H1 (cell line): ENCODE data around the gene CASZ1. TPM values are rescaled to one million over a fixed set of nuclear protein-coding genes. Genes with fewer than 3 reads are reported as not detected.
A peak's percentile ranks its signal among the peaks of the same experiment; 100 is the strongest.

Source experiments
- CTCF ChIA-PET: fragments of 300-600 bp; sonication (Branson Sonifier 250); formaldehyde crosslinking; loops from one replicate; lab custom pipeline; 2021; ENCODE audit not compliant: partially characterized antibody; lab: Charles Lee
- POLR2A ChIA-PET: fragments of 300-600 bp; sonication (Branson Sonifier 250); formaldehyde crosslinking; loops from one replicate; lab custom pipeline; 2021; ENCODE audit warnings: inconsistent platforms; ENCODE audit not compliant: partially characterized antibody; lab: Charles Lee
- DNase-seq, 2 experiments: peaks; one replicate each; pipeline versions ENCODE4 v3.0.0 to v3.0.0-alpha.2; 2010 to 2022; ENCODE audit warnings: low spot score in 2 of 2, low read depth in 1 of 2, mixed read lengths in 1 of 2
- FAIRE-seq: peaks from 2 replicates; lab custom pipeline; 2011; peaks lifted over from hg19 to GRCh38; lab: Jason Lieb, UNC
- H2AFZ ChIP-seq: 2 replicates; pipeline ENCODE4 v1.8.1; 2012; ENCODE audit warnings: low read length, inconsistent platforms
- H2AK5ac ChIP-seq: 2 replicates; pipeline ENCODE4 v1.6.1; 2013; ENCODE audit warnings: low read depth, low read length
- H2BK120ac ChIP-seq: replicated peaks from 2 replicates; pipeline ENCODE3; 2013; ENCODE audit warnings: low read depth, low read length, inconsistent platforms
- H2BK12ac ChIP-seq: 2 replicates; pipeline ENCODE4 v1.6.1; 2013; ENCODE audit warnings: low read depth, low read length
- H2BK15ac ChIP-seq: 2 replicates; pipeline ENCODE4 v1.6.1; 2013; ENCODE audit warnings: low read length
- H2BK20ac ChIP-seq: 2 replicates; pipeline ENCODE4 v1.6.1; 2013; ENCODE audit warnings: low read length
- H2BK5ac ChIP-seq: 2 replicates; pipeline ENCODE4 v1.6.1; 2013; ENCODE audit warnings: low read depth, low read length
- H3K14ac ChIP-seq: 2 replicates; pipeline ENCODE4 v1.6.1; 2013; ENCODE audit warnings: inconsistent platforms; ENCODE audit not compliant: insufficient read length
- H3K18ac ChIP-seq: 2 replicates; pipeline ENCODE4 v1.6.1; 2013; ENCODE audit warnings: low read length; ENCODE audit errors: extremely low read depth
- H3K23ac ChIP-seq: 2 replicates; pipeline ENCODE4 v1.6.1; 2013; ENCODE audit warnings: inconsistent platforms; ENCODE audit not compliant: insufficient read length
- H3K23me2 ChIP-seq: 2 replicates; pipeline ENCODE4 v1.6.1; 2013; ENCODE audit warnings: low read depth, low read length
- H3K27ac ChIP-seq: 2 replicates; pipeline ENCODE4 v1.6.1; 2011; ENCODE audit warnings: low read depth, low read length, inconsistent platforms
- H3K27me3 ChIP-seq, 4 experiments: replicated peaks in 1 of 4; 1 replicate in 1 of 4; 2 replicates in 3 of 4; pipeline versions ENCODE4 v1.6.1 to v1.8.1; 2011 to 2013; ENCODE audit warnings: low read length in 3 of 4, mild to moderate bottlenecking in 3 of 4, inconsistent platforms in 2 of 4, mixed read lengths in 2 of 4, moderate library complexity in 1 of 4; ENCODE audit not compliant: control insufficient read depth in 3 of 4, insufficient read depth in 3 of 4; ENCODE audit errors: extremely low read depth in 1 of 4
- H3K36me3 ChIP-seq, 4 experiments: 2 replicates each; pipeline versions ENCODE4 v1.6.1 to v1.8.1; 2011 to 2013; ENCODE audit warnings: mild to moderate bottlenecking in 4 of 4, low read length in 3 of 4, moderate library complexity in 2 of 4, control low read depth in 1 of 4, inconsistent platforms in 1 of 4; ENCODE audit not compliant: insufficient read depth in 4 of 4, control insufficient read depth in 2 of 4
- H3K4ac ChIP-seq: replicated peaks from 2 replicates; pipeline ENCODE3; 2013; ENCODE audit warnings: low read length, low read depth, mixed read lengths, inconsistent platforms; ENCODE audit not compliant: insufficient read length
- H3K4me1 ChIP-seq, 4 experiments: replicated peaks in 1 of 4; 1 replicate in 1 of 4; 2 replicates in 3 of 4; pipeline versions ENCODE4 v1.6.1 to v1.8.1; 2011 to 2013; ENCODE audit warnings: low read length in 3 of 4, inconsistent platforms in 2 of 4, mixed read lengths in 1 of 4; ENCODE audit not compliant: insufficient read depth in 4 of 4, control insufficient read depth in 3 of 4
- H3K4me2 ChIP-seq, 2 experiments: 2 replicates each; pipeline versions ENCODE4 v1.6.1 to v1.8.1; 2011 to 2013; ENCODE audit warnings: low read depth in 2 of 2, low read length in 2 of 2, control low read depth in 1 of 2, inconsistent platforms in 1 of 2, mild to moderate bottlenecking in 1 of 2; ENCODE audit not compliant: insufficient read depth in 1 of 2
- H3K4me3 ChIP-seq, 4 experiments: fragments of 200-600, 300-600 bp in 1 of 4; sonication (generic), shearing (Covaris generic), sonication (Bioruptor Twin) in 1 of 4; 2 replicates each; pipeline versions ENCODE4 v1.5.1 to v1.8.1; 2011 to 2016; ENCODE audit warnings: low read length in 4 of 4, low read depth in 3 of 4, control low read depth in 2 of 4, inconsistent platforms in 2 of 4, mild to moderate bottlenecking in 2 of 4, mixed read lengths in 1 of 4, moderate library complexity in 1 of 4; ENCODE audit not compliant: insufficient read depth in 2 of 4; ENCODE audit errors: extremely low read depth in 1 of 4
- H3K56ac ChIP-seq: replicated peaks from 2 replicates; pipeline ENCODE3; 2013; ENCODE audit warnings: low read depth, mild to moderate bottlenecking, mixed read lengths, low read length, inconsistent platforms; ENCODE audit not compliant: insufficient read length
- H3K79me1 ChIP-seq: 2 replicates; pipeline ENCODE4 v1.6.1; 2013; ENCODE audit warnings: low read depth, low read length, control low read depth
- H3K79me2 ChIP-seq, 2 experiments: 2 replicates each; pipeline versions ENCODE4 v1.6.1 to v1.8.1; 2012 to 2013; ENCODE audit warnings: low read length in 2 of 2, mild to moderate bottlenecking in 2 of 2, inconsistent platforms in 1 of 2; ENCODE audit not compliant: insufficient read depth in 2 of 2, control insufficient read depth in 1 of 2
- H3K9ac ChIP-seq, 4 experiments: replicated peaks in 1 of 4; 1 replicate in 1 of 4; 2 replicates in 3 of 4; pipeline versions ENCODE4 v1.6.1 to v1.8.1; 2011 to 2013; ENCODE audit warnings: low read depth in 3 of 4, low read length in 3 of 4, control low read depth in 2 of 4, mild to moderate bottlenecking in 2 of 4, moderate library complexity in 2 of 4, inconsistent platforms in 1 of 4; ENCODE audit errors: extremely low read depth in 1 of 4
- H3K9me3 ChIP-seq, 2 experiments: 2 replicates each; pipeline versions ENCODE4 v1.6.1 to v1.8.1; 2012 to 2013; ENCODE audit warnings: mild to moderate bottlenecking in 2 of 2, moderate library complexity in 2 of 2, control low read depth in 1 of 2, inconsistent platforms in 1 of 2, low read depth in 1 of 2, low read length in 1 of 2, mixed read lengths in 1 of 2; ENCODE audit not compliant: insufficient read depth in 2 of 2
- H4K20me1 ChIP-seq, 2 experiments: replicated peaks in 1 of 2; 2 replicates each; pipeline versions ENCODE3 to v1.8.1; 2011 to 2013; ENCODE audit warnings: inconsistent platforms in 2 of 2, low read length in 2 of 2, mild to moderate bottlenecking in 1 of 2; ENCODE audit not compliant: insufficient read depth in 2 of 2, control insufficient read depth in 1 of 2
- H4K5ac ChIP-seq: 2 replicates; pipeline ENCODE4 v1.6.1; 2013; ENCODE audit warnings: low read length, low read depth, mixed read lengths, inconsistent platforms; ENCODE audit not compliant: insufficient read length
- H4K8ac ChIP-seq: 2 replicates; pipeline ENCODE4 v1.8.0; 2013; ENCODE audit warnings: mild to moderate bottlenecking, moderate library complexity, low read length, inconsistent platforms; ENCODE audit not compliant: insufficient read depth; ENCODE audit errors: extremely low read depth
- H4K91ac ChIP-seq: replicated peaks from 2 replicates; pipeline ENCODE3; 2013; ENCODE audit warnings: low read length, mixed read lengths, inconsistent platforms; ENCODE audit not compliant: insufficient read length
- CBX8 ChIP-seq: fragments of 300-800, 300-1000 bp; sonication (generic); IDR thresholded peaks from 2 replicates; pipeline ENCODE4 v1.7.1; 2016; ENCODE audit warnings: low read depth, low read length, borderline replicate concordance
- E2F6 ChIP-seq: IDR thresholded peaks from 2 replicates; pipeline ENCODE4 v1.6.1; 2012; ENCODE audit warnings: inconsistent platforms
- EP300 ChIP-seq, 2 experiments: IDR thresholded peaks; 1 replicate in 1 of 2; 2 replicates in 1 of 2; pipeline ENCODE4 v1.6.1; 2011 to 2012; ENCODE audit warnings: low read depth in 2 of 2, low read length in 2 of 2, mild to moderate bottlenecking in 2 of 2, borderline replicate concordance in 1 of 2, inconsistent platforms in 1 of 2, moderate library complexity in 1 of 2
- EZH2 ChIP-seq: fragments of 200-600 bp; sonication (generic); IDR thresholded peaks from 2 replicates; pipeline ENCODE4 v1.7.1; 2012; ENCODE audit warnings: low read depth, mild to moderate bottlenecking, moderate library complexity, low read length, inconsistent platforms; ENCODE audit not compliant: severe bottlenecking
- GTF2F1 ChIP-seq: IDR thresholded peaks from 2 replicates; pipeline ENCODE4 v1.6.1; 2012; ENCODE audit warnings: low read depth, low read length, improper control_type of control experiment, borderline replicate concordance
- KDM1A ChIP-seq: fragments of 200-600, 300-600 bp; sonication (generic); IDR thresholded peaks from 2 replicates; pipeline ENCODE4 v1.7.1; 2016; ENCODE audit warnings: mild to moderate bottlenecking, low read length, borderline replicate concordance
- NANOG ChIP-seq: IDR thresholded peaks from 2 replicates; pipeline ENCODE4 v1.6.1; 2011; ENCODE audit warnings: low read length, low read depth, mild to moderate bottlenecking, inconsistent platforms; ENCODE audit not compliant: insufficient read depth, poor library complexity, severe bottlenecking
- POU5F1 ChIP-seq: IDR thresholded peaks from 2 replicates; pipeline ENCODE4 v1.6.1; 2011; ENCODE audit warnings: low read depth, mild to moderate bottlenecking, low read length, moderate library complexity
- SAP30 ChIP-seq: fragments of 300-600 bp; sonication (generic); IDR thresholded peaks from 2 replicates; pipeline ENCODE4 v1.7.1; 2012; ENCODE audit warnings: low read length, moderate library complexity, mild to moderate bottlenecking, inconsistent platforms; ENCODE audit not compliant: insufficient read depth, insufficient replicate concordance
- SRF ChIP-seq: IDR thresholded peaks from 2 replicates; pipeline ENCODE4 v1.6.1; 2011; ENCODE audit warnings: mild to moderate bottlenecking, low read depth, low read length, moderate library complexity
- WGBS, 2 experiments: shearing (Covaris generic) in 1 of 2; methylation state at CpG; one replicate each; pipeline versions ENCODE4 v1.1.6 to v1.1.7; 2013 to 2015; ENCODE audit warnings: low lambda C conversion rate in 2 of 2, mixed read lengths in 2 of 2, inconsistent platforms in 1 of 2, low coverage in 1 of 2, missing lambda C conversion rate in 1 of 2; ENCODE audit not compliant: insufficient replicate concordance in 2 of 2, insufficient coverage in 1 of 2, insufficient read length in 1 of 2; ENCODE audit errors: extremely low coverage in 1 of 2, missing lambda C conversion rate in 1 of 2; 5-methylcytosine and 5-hydroxymethylcytosine counted together
- polyA plus RNA-seq, 7 experiments: library from polyadenylated mRNA; depleted of rRNA in 3 of 7; stranded (reverse) in 5 of 7; unstranded in 2 of 7; fragments of >200 nt in 5 of 7; fragments of 200-250 nt in 2 of 7; gene quantifications; 1 replicate in 5 of 7; 2 replicates in 1 of 7; 4 replicates in 1 of 7; pipeline versions ENCODE4 v1.2.1 to v1.2.3, GENCODE V29; 2011 to 2013; ENCODE audit warnings: missing spikeins in 2 of 7, mixed read lengths in 2 of 7
- total RNA-seq: library from RNA; stranded (reverse); fragmentation: NEBNext Ultra II Directional; extraction: Animal tissue kit (Norgen Biotek cat#: 25700); gene quantifications from 2 replicates; pipeline ENCODE4 v1.2.1, GENCODE V29; 2021

Gene CASZ1
- total and polyA plus RNA-seq, 2 of the 8 experiments (the other 6 are each of a cell fraction or from before 2014, with no cell fraction given): 4.4 to 7.7 TPM

- Histone ChIP-seq H4K20me1 (no peaks in the 10 kb centered on the region), H2BK120ac (no peak overlapping the region), H2BK12ac (0 out of 2 replicates have a peak overlapping the region, but pooled peaks have one; percentile 17), H3K4me3 (no peak overlapping the region), H3K36me3 (no peaks in the 10 kb centered on the region), H3K14ac (no peak overlapping the region), H3K4me2 (no peak overlapping the region), H3K9me3 (no peaks in the 10 kb centered on the region), H4K91ac (no peak overlapping the region), H3K56ac (no peak overlapping the region), H2BK20ac (no peak overlapping the region), H3K23ac (no peak overlapping the region), H3K4ac (no peak overlapping the region), H3K9ac (no peak overlapping the region), H3K79me2 (no peaks in the 10 kb centered on the region), H3K18ac (no peak overlapping the region), H3K27me3 (no peaks in the 10 kb centered on the region; a peak in 1 of 7 replicates), H3K23me2 (no peaks in the 10 kb centered on the region), H2AK5ac (no peak overlapping the region), H3K4me1 (peaks cover 0 to 17% (median 11%) of the 10 kb centered on the region in 4 experiments; a peak in 6 of 7 replicates), H2BK5ac (no peak overlapping the region), H4K5ac (no peak overlapping the region), H4K8ac (no peak overlapping the region; the same call in 1 of the 2 replicates), H2AFZ (no peak overlapping the region), H2BK15ac (no peak overlapping the region), H3K27ac (no peak overlapping the region), H3K79me1 (no peaks in the 10 kb centered on the region)
- POLR2A ChIA-PET: interaction anchor here (0.6 kb wide), 1 partner anchor 9 kb away, joined by 3 read pairs; no protein-coding TSS in a partner anchor
- WGBS, 2 experiments: 89% methylated on average over 4 of the region's 13 CpGs; no CpG with 5 or more reads in 1 of the 2 experiments
- CTCF ChIA-PET: interaction anchor here (0.7 to 1.5 kb wide), 5 partner anchors 9 to 123 kb away, joined by 3 to 5 read pairs (median 3); no protein-coding TSS in a partner anchor
- FAIRE-seq (no peak), DNase-seq (no peak)
- no peak for TF ChIP-seq CBX8
- TF ChIP-seq KDM1A: no peak
- no peak for TF ChIP-seq GTF2F1
- TF ChIP-seq NANOG: no peak
- TF ChIP-seq EP300 (IDR thresholded peaks at IDR 0.05; ENCODE audit: borderline replicate concordance in 1 of 2, low read depth in 2 of 2, low read length in 2 of 2): no peak
- TF ChIP-seq EZH2: no peak
- no peak for TF ChIP-seq POU5F1
- no peak for TF ChIP-seq E2F6
- no peak for TF ChIP-seq SAP30
- TF ChIP-seq SRF: no peak
Measured at GRCh38 chr1:10819198-10819901, 22.9 kb upstream of the CASZ1 start.
